Measurements from ENCODE around the gene CDH4. TPM values are rescaled to one million over a fixed set of nuclear protein-coding genes. Genes with fewer than 3 reads are reported as not detected.

The CDH4 gene
- total RNA-seq, 1 experiment from 2014 or later, result not detected

DNA sequence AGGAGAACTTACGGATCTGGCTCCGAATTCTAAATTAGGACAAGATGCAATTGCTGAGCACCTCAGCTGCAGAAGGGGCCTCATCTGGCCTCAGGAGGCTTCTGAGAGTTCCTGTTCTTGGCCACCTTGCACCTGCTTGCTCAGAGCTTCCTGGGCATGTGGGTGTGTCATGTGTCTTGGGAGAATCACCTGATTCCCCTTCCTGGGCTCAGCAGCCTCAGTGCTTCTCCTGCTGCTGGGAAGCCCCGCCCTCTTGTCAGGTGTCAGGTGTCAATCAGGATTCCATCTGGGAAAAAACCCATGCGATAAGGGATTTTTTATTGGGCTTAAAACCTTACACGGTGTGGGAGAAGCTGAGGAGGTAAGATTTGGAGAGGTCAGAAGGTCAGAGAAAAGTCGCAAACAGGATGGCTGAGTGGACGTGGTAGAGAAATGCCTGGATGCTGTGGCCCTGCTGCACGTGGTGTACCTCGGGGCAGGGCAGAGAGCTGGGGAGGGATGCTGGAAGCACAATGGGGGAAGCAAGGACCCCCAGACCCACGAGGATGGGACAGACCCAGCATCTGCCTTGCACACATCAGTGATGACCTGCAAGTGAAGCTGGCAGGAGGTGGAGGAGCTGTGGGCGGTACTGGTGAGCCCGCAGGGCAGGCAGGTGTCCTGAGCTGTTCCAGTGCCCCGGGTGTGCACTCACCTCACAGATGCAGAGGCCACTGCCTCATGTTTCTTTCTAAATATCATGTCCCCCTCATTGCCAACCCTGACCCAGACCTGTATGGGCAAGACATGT, 170.8 kb downstream of the CDH4 start:
- in situ Hi-C loops (cut with HindIII; ENCODE audit: low pct_unique_long_range_greater_than_20kb, low sequenced_read_pairs), result no loop called here
- Histone ChIP-seq H3K36me3 (ENCODE audit: control insufficient read depth, insufficient read depth, low read length) (no peaks in the 10 kb centered on the region), H3K27me3 (ENCODE audit: control insufficient read depth, insufficient read depth, low read length) (no peaks in the 10 kb centered on the region; the same call in 1 of the 2 replicates), H3K4me1 (ENCODE audit: control insufficient read depth, insufficient read depth, low read length) (no peaks in the 10 kb centered on the region), H3K27ac (ENCODE audit: low read length) (no peak overlapping the region), H3K4me3 (ENCODE audit: low read depth in 2 of 2, low read length in 2 of 2) (no peak overlapping the region), H3K9me3 (ENCODE audit: control insufficient read depth, insufficient read depth, low read depth, low read length) (no peaks in the 10 kb centered on the region)
- ChIA-PET CTCF (no interaction called here), POLR2A (no interaction called here)
- ATAC-seq (no peak), DNase-seq (ENCODE audit: low read depth, low spot score) (no peak)
- TF ChIP-seq SIN3A (IDR thresholded peaks at IDR 0.05; ENCODE audit: borderline replicate concordance, insufficient read depth, low read depth, low read length) (no peak), TCF7L2 (IDR thresholded peaks at IDR 0.05; ENCODE audit: low read depth, low read length) (no peak)
- TF ChIP-seq, protein P1, sequence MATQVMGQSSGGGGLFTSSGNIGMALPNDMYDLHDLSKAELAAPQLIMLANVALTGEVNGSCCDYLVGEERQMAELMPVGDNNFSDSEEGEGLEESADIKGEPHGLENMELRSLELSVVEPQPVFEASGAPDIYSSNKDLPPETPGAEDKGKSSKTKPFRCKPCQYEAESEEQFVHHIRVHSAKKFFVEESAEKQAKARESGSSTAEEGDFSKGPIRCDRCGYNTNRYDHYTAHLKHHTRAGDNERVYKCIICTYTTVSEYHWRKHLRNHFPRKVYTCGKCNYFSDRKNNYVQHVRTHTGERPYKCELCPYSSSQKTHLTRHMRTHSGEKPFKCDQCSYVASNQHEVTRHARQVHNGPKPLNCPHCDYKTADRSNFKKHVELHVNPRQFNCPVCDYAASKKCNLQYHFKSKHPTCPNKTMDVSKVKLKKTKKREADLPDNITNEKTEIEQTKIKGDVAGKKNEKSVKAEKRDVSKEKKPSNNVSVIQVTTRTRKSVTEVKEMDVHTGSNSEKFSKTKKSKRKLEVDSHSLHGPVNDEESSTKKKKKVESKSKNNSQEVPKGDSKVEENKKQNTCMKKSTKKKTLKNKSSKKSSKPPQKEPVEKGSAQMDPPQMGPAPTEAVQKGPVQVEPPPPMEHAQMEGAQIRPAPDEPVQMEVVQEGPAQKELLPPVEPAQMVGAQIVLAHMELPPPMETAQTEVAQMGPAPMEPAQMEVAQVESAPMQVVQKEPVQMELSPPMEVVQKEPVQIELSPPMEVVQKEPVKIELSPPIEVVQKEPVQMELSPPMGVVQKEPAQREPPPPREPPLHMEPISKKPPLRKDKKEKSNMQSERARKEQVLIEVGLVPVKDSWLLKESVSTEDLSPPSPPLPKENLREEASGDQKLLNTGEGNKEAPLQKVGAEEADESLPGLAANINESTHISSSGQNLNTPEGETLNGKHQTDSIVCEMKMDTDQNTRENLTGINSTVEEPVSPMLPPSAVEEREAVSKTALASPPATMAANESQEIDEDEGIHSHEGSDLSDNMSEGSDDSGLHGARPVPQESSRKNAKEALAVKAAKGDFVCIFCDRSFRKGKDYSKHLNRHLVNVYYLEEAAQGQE (IDR thresholded peaks at IDR 0.05; ENCODE audit: insufficient read depth in 1 of 2, low read depth in 2 of 2, low read length in 1 of 2), result no peak
- no TSS peak for BruUV-seq (replicated peaks)
- intact Hi-C loops (cut with micrococcal nuclease; ENCODE audit: unreplicated experiment), result no loop called here

DNA sequence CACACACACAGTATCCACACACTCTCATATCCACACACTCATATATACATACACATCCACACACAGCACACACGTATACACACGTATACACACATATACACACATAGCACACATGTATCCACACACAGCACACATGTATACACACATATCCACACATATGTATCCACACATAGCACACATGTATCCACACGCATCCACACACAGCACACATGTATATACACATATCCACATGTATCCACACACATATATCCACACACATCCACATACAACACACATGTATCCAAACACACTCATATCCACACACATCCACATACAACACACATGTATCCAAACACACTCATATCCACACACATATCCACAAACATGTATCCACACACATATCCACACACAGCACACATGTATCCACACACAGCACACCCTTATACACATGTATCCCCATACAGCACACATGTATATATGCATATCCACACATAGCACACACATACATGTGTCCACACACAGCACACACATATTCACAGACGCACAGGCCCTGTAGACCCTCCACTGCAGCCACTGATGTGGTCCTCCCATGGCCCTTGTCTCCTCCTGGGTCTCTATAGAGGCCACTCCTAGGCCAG, 172.1 kb downstream of the CDH4 start:
- H3K36me3 ChIP-seq (ENCODE audit: control insufficient read depth, insufficient read depth, low read length), result no peaks in the 10 kb centered on the region
- peaks cover 3% of the 10 kb centered on the region; the same call in 1 of the 2 replicates for H3K27me3 ChIP-seq (ENCODE audit: control insufficient read depth, insufficient read depth, low read length)
- H3K4me3 ChIP-seq (ENCODE audit: low read depth in 2 of 2, low read length in 2 of 2), result no peak overlapping the region
- DNase-seq (ENCODE audit: low read depth, low spot score) (no peak), ATAC-seq (no peak)
- no peak overlapping the region for H3K27ac ChIP-seq (ENCODE audit: low read length)
- TF ChIP-seq, protein P1 (IDR thresholded peaks at IDR 0.05; ENCODE audit: insufficient read depth in 1 of 2, low read depth in 2 of 2, low read length in 1 of 2), result no peak
- no peak for TF ChIP-seq POLR2AphosphoS5 (IDR thresholded peaks at IDR 0.05; ENCODE audit: low read depth, low read length)
- no peak for TF ChIP-seq TCF7L2 (IDR thresholded peaks at IDR 0.05; ENCODE audit: low read depth, low read length)
- TF ChIP-seq SIN3A (IDR thresholded peaks at IDR 0.05; ENCODE audit: borderline replicate concordance, insufficient read depth, low read depth, low read length), result no peak
- TF ChIP-seq, protein P2, sequence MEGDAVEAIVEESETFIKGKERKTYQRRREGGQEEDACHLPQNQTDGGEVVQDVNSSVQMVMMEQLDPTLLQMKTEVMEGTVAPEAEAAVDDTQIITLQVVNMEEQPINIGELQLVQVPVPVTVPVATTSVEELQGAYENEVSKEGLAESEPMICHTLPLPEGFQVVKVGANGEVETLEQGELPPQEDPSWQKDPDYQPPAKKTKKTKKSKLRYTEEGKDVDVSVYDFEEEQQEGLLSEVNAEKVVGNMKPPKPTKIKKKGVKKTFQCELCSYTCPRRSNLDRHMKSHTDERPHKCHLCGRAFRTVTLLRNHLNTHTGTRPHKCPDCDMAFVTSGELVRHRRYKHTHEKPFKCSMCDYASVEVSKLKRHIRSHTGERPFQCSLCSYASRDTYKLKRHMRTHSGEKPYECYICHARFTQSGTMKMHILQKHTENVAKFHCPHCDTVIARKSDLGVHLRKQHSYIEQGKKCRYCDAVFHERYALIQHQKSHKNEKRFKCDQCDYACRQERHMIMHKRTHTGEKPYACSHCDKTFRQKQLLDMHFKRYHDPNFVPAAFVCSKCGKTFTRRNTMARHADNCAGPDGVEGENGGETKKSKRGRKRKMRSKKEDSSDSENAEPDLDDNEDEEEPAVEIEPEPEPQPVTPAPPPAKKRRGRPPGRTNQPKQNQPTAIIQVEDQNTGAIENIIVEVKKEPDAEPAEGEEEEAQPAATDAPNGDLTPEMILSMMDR (IDR thresholded peaks at IDR 0.05), result no peak
- BruUV-seq (replicated peaks), result no TSS peak
- POLR2A ChIA-PET, result no interaction called here
- CTCF ChIA-PET, result no interaction called here
- intact Hi-C loops (cut with micrococcal nuclease; ENCODE audit: unreplicated experiment), result no loop called here
- H3K9me3 ChIP-seq (ENCODE audit: control insufficient read depth, insufficient read depth, low read depth, low read length), result no peaks in the 10 kb centered on the region
- in situ Hi-C loops (cut with HindIII; ENCODE audit: low pct_unique_long_range_greater_than_20kb, low sequenced_read_pairs), result no loop called here
- H3K4me1 ChIP-seq (ENCODE audit: control insufficient read depth, insufficient read depth, low read length), result no peaks in the 10 kb centered on the region
